Stimulated activated CD8-positive, alpha-beta memory T cell treated with anti-CD3 and anti-CD28 coated beads, Interleukin-7, amount 100 ng/mL, for 24 hours (primary cell): Measurements from ENCODE around the gene ARHGEF33.

ENCODE experiments used
- DNase-seq: peaks from one replicate; pipeline ENCODE4 v3.0.0-alpha.2; 2020; ENCODE audit warnings: low read depth

Gene ARHGEF33

GRCh38 chr2:38960609-38961320 is 71.1 kb downstream of the ARHGEF33 start:
- DNase-seq = no peak

DNA sequence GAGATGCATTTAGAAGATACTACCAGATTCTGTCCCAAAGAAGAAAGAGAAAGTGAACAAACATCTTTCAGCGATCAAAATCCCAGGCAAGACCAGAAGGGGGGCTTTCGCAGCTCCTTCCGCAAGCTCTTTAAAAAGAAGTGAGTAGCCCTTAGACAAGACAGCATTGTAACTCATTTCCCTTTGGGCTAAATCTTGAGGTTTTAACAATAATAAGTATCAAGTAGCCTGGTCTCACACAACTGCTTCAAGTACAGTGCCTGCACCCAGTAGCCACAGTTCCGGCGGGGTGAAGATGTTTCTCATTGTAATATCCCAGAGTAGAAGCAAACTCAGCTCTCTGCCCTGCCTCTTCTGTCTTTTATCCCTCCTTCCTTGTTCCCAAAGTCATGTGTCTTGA is 76.3 kb downstream of the ARHGEF33 start:
- no peak for DNase-seq

- no peak for DNase-seq
Measured at GRCh38 chr2:38966678-38967077, 77.0 kb downstream of the ARHGEF33 start.

DNA sequence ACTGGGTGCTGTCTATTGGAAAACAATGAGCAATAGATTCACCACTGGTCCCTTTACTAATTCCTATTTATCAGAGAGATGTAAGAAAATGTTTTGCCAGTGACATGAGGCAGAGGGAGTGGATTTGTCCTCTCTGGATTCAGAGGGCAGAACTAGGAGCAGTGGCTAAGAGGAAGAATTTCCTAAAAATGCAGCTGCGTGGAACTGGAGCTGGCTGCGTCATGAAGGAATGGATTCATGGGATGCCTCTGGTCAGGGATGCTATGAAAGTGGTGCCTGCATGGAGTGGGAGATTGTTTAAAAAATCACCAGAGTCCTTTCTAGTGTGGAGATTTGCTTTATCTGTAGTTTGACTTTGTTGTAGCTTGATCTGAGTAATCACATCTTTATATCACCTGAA is 78.3 kb downstream of the ARHGEF33 start:
- no peak for DNase-seq

DNA sequence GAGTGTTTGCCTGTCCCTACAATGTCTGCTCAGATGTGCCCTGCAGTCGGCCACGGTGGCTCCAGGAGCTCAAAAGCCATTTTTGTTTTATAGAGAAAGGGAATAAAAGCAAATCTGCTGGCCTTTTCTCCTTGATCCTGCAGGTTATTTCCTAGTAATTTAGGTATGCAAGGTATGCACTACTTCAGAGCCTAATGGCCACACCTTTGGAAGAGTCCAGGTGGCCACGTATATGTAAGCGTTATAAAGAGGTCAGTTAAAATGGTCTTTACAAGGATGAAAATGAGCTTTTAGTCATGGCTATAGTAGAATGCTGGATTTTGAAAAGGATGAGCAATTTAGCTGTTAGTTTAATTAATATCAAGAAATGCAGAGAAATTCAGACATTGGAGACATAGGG is 81.7 kb downstream of the ARHGEF33 start:
- DNase-seq = no peak

DNA sequence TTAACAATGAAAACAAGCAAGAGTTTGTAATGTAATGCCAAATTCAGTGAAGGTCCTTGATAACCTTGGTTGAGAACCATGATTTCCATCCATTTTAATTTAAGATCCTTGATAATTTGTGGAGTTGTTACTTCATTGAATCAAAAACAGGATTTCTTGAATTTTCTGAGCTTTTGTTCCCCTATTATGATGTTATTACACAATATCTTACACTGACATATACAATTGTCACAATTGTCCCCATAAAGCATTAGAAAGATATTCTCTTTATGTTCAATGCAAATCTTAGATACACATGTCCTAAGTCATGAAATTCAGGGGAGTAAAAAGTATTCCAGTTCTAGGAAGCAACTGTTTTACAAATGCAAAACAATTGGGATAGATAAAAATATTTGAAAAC is 83.6 kb downstream of the ARHGEF33 start:
- no peak for DNase-seq

DNA sequence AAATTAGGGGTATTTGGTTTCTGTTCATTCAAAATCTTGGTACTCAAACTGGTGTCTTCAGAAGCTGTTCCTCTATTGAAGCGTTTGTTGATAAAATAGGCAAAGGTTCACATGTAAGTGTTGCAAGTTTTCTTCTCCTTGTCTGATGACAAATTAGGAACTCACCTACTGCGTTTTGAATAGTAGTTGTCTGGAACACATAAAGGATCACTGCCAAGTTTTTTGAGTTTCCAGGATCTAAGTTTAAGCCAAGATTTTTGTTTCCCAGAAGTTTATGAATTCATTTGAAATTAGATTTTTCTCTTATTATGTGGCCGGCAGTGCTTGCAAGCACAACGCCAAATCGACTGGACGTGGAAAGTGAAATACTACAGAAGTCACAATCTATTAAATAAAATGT is 85.4 kb downstream of the ARHGEF33 start:
- no peak for DNase-seq

DNA sequence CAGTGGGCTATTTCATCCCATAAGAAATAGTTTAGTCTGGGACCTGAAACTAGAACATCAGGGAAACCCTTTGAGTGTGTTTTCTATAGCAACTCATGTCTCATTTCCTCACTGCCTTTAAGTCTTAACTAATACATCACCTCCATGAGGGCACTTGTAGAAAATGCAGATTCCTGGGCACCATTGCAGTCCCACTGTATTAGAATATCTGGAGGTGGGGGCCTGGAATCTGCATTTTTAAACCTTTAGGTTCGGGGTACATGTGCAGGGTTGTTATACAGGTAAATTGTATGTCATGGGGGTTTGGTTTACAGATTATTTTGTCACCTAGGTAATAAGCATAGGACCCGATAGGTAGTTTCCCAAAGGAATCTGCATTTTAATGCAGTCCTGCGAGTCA is 87.4 kb downstream of the ARHGEF33 start:
- DNase-seq = no peak

GRCh38 chr2:38978296-38978903 is 88.7 kb downstream of the ARHGEF33 start:
- no peak for DNase-seq

GRCh38 chr2:38978908-38979307 is 89.2 kb downstream of the ARHGEF33 start:
- no peak for DNase-seq

DNA sequence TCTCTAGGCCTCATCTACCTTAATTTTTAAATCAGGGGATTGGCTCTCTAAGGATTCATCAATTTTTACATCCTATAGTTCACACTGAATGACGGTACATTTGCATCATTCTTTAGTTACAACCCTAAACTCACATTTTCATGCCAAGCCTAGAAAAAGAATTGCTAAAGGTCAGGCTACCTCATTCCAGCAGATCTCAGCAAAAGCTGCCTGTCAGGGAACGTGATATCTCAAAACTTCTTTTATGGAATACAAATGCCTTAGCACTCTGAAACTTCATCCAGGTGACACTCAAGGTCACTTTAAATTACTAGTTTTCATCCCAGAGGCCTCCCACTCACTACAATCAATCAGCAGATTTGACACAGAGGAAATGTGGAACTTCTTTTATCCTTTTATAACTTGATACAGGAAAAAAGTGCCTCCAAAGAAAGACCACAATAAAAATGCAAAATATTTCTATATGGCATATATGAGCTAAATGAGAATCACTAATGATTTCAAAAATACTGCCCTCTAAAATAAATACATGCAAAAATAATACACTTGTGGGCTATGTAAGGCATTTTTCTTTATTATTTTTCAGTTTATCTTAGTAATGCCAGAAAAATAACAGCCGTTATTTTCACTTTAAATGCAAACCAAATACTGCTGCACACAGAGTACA is 91.5 kb downstream of the ARHGEF33 start:
- no peak for DNase-seq

DNA sequence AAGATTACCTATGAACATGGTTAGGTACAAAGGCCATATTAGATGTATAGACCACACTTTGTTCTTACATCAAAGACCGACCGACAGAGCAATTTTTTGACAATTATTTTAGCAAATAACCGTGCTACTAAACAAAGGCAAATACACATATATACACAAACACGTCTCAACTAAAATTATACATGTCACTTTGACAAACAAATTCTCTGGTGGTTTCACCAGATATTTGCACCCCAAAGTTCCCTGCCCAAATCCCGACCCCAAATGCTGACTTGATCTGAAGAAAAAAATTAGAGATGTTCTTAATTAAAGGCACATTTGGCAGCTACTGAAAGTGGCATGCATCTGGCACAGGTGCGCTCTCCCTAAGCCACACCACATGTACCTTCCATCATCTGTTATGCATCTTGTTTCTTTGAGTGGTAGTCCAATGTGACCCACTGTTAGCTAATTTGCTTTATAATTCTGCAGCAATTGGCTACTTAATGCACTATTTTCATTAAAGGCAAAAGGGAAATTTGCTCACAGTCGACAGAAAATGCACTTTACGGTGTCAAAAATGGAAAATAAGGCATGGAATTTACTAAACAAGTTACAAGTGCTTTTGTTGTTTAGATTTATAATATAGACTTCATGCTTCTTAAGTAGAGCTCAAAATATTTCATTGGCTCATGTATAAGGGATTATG is 92.1 kb downstream of the ARHGEF33 start:
- no peak for DNase-seq

- DNase-seq = no peak
Measured at GRCh38 chr2:38982498-38982897, 92.8 kb downstream of the ARHGEF33 start.

DNA sequence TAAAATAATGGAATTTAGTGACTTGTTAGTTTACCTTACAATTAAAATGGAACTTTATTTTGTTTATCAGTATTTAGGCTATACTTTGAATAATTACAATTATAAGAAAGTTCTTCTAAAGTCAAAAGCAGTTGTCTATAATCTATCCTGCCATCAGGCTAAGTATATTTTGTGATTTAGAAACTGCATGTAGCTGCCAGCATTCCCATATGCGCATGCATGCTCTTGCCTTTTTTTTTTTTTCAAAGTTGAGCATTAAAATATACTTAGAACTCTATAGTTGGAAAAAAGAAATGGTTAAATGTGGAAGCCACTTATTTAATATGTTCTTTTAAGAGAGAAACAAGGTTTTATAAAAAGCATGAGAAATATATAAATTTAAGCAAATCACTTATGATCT is 99.0 kb downstream of the ARHGEF33 start:
- no peak for DNase-seq

GRCh38 chr2:38991899-38992298 is 102.2 kb downstream of the ARHGEF33 start:
- DNase-seq = no peak

- DNase-seq = no peak
Measured at GRCh38 chr2:38997781-38998180, 108.1 kb downstream of the ARHGEF33 start.

DNA sequence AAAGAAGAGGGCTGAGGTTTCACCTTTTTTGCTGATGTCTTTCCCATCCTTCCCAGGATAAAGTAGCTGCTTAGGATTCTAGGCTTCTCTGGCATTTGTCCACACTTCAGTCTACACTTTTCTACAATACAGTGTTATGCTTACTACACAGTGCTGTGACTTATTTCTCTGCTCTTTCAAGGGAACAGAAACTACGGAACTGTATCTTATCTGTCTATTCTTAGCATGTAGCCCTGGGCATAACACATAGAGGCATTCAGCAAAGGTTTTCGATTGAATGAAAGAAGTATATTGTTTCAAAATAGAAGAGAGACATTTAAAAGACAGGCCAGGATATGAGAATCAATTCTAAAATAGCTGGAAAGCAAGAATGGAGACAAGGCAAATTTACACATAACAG is 110.9 kb downstream of the ARHGEF33 start:
- DNase-seq = no peak

DNA sequence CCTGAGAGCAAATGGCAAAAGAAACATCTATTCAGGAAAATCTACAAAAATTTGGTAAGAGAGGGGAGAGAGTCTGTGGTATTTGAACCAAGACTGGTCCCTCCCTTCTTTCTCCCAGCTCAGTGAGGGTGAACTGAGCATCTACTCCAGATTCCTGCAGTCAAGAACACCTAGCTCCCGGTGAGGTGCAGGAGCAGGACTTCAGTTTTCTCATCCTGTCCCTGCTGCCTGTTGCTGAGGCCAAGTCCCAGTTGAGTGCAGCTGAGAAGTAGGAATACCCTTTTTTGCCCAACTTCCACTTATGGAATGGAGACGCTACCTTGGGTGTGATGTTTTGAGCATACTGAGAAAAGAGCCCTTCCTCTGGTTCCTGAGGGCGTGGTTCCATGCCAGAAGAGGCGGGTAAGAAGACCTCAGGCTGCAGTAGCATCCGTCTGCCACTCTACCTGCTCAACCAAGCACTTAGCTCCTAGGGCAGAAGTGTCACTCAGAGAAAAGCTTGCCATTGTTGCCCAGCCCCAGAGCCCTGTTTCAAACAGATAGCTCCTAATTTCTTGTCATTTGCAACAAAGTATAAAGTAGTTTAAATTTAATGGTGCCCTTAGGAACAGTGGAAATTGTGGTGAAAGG is 118.3 kb downstream of the ARHGEF33 start:
- DNase-seq = no peak

- no peak for DNase-seq
Measured at GRCh38 chr2:39008665-39009064, 119.0 kb downstream of the ARHGEF33 start.

- DNase-seq = no peak
Measured at GRCh38 chr2:39013871-39014270, 124.2 kb downstream of the ARHGEF33 start.

GRCh38 chr2:39015424-39015823 is 125.7 kb downstream of the ARHGEF33 start:
- DNase-seq = no peak

DNA sequence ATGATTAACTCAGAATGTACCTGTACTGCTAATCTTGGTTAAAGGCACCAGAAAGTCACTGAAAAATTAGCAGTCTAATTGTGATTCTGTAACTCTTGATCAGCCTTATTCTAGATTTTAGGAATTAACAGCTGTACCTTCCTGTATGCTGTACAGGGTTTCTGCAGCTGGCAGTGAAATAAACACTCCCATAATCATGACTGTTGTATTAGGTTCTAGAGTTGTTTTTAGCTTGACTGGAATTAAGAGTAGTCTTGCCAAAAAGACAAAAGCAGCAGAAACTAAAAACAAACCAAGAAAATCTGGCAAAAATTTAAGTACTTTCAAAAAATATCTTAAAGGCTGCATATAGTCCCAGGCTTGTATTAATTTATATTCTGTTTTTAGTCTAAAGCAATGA is 127.7 kb downstream of the ARHGEF33 start:
- DNase-seq = no peak
